GM23338 (cell line): ENCODE results near the gene NPW.

Source experiments
- EZH2 ChIP-seq: fragments of 200-600 bp; sonication (generic); IDR thresholded peaks from one replicate; pipeline ENCODE4 v1.8.0; 2017; ENCODE audit warnings: antibody characterized with exemption, mild to moderate bottlenecking, low read depth; ENCODE audit not compliant: unreplicated experiment
- POLR2AphosphoS5 ChIP-seq: IDR thresholded peaks from 2 replicates; pipeline ENCODE4 v1.6.1; 2016; ENCODE audit warnings: antibody characterized with exemption, low read depth
- REST ChIP-seq: IDR thresholded peaks from one replicate; pipeline ENCODE4 v1.6.1; 2018; ENCODE audit warnings: antibody characterized with exemption; ENCODE audit not compliant: unreplicated experiment
- TF ChIP-seq, protein P1 (sequence below), 2 experiments: fragments of 200-600 bp in 1 of 2; sonication (generic) in 1 of 2; conservative IDR thresholded peaks; 2 replicates each; pipeline versions ENCODE4 v1.5.1 to v1.6.1; 2016 to 2017; ENCODE audit warnings: antibody characterized with exemption in 2 of 2, low read depth in 2 of 2, mild to moderate bottlenecking in 2 of 2, moderate library complexity in 1 of 2

GRCh38 chr16:2002406-2003230 is 17.0 kb upstream of the NPW start:
- no peak for TF ChIP-seq EZH2
- TF ChIP-seq, protein P1, sequence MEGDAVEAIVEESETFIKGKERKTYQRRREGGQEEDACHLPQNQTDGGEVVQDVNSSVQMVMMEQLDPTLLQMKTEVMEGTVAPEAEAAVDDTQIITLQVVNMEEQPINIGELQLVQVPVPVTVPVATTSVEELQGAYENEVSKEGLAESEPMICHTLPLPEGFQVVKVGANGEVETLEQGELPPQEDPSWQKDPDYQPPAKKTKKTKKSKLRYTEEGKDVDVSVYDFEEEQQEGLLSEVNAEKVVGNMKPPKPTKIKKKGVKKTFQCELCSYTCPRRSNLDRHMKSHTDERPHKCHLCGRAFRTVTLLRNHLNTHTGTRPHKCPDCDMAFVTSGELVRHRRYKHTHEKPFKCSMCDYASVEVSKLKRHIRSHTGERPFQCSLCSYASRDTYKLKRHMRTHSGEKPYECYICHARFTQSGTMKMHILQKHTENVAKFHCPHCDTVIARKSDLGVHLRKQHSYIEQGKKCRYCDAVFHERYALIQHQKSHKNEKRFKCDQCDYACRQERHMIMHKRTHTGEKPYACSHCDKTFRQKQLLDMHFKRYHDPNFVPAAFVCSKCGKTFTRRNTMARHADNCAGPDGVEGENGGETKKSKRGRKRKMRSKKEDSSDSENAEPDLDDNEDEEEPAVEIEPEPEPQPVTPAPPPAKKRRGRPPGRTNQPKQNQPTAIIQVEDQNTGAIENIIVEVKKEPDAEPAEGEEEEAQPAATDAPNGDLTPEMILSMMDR (conservative IDR thresholded peaks at IDR 0.05; ENCODE audit: low read depth in 2 of 2): no peak
- no peak for TF ChIP-seq REST
- TF ChIP-seq POLR2AphosphoS5: no peak
